ENCODE results near the gene SH3GLB1. TPM values are rescaled to one million over a fixed set of nuclear protein-coding genes. Genes with fewer than 3 reads are reported as not detected.

The SH3GLB1 gene
- total RNA-seq, 1 donor from 2014 or later, result 138 TPM

GRCh38 chr1:86773341-86774288 is 69.2 kb downstream of the SH3GLB1 start:
- TF ChIP-seq EZH2 (IDR thresholded peaks at IDR 0.05; ENCODE audit: insufficient read depth, low read length), result no peak
- no peak for TF ChIP-seq CTCF (IDR thresholded peaks at IDR 0.05; ENCODE audit: insufficient read depth, low read depth, low read length)
- Mint-ChIP-seq H3K4me1 (ENCODE audit: low read depth, unreplicated experiment) (peaks cover 39% of the 10 kb centered on the region), H3K36me3 (ENCODE audit: low read depth, unreplicated experiment) (no peaks in the 10 kb centered on the region), H3K27ac (ENCODE audit: unreplicated experiment) (peak overlapping the region; percentile 97), H3K9me3 (ENCODE audit: unreplicated experiment) (peaks cover 2% of the 10 kb centered on the region), H3K4me3 (ENCODE audit: unreplicated experiment) (peak overlapping the region; percentile 58), H3K27me3 (ENCODE audit: low read depth, unreplicated experiment) (no peaks in the 10 kb centered on the region)
- H3K4me2 ChIP-seq (ENCODE audit: low read length), result peak overlapping the region; percentile 81
- H3K27ac ChIP-seq (ENCODE audit: low read depth, low read length), result peak overlapping the region; percentile 70
- H3K36me3 ChIP-seq (ENCODE audit: insufficient read depth, low read length), result no peaks in the 10 kb centered on the region
- FAIRE-seq (peak; percentile 26), DNase-seq (ENCODE audit: low read depth) (no peak)
- peak overlapping the region; percentile 36 for H3K4me3 ChIP-seq (ENCODE audit: insufficient read depth, low read depth, low read length)
- no peaks in the 10 kb centered on the region for H3K9me3 ChIP-seq (ENCODE audit: insufficient read depth, low read depth, low read length)
- peak overlapping the region; percentile 16 for H2AFZ ChIP-seq (ENCODE audit: low read depth, low read length)
- no peaks in the 10 kb centered on the region for H4K20me1 ChIP-seq (ENCODE audit: insufficient read depth, low read length)
- H3K9ac ChIP-seq (ENCODE audit: low read length), result peak overlapping the region; percentile 57
- H3K79me2 ChIP-seq (ENCODE audit: insufficient read depth, low read length), result no peaks in the 10 kb centered on the region
- no peaks in the 10 kb centered on the region for H3K27me3 ChIP-seq (ENCODE audit: insufficient read depth, low read length)
- H3K4me1 ChIP-seq (ENCODE audit: insufficient read depth, low read length), result peaks cover 32% of the 10 kb centered on the region

GRCh38 chr1:86774305-86775295 is 70.2 kb downstream of the SH3GLB1 start:
- no peaks in the 10 kb centered on the region for H3K9me3 ChIP-seq (ENCODE audit: insufficient read depth, low read depth, low read length)
- Mint-ChIP-seq H3K27me3 (ENCODE audit: low read depth, unreplicated experiment) (no peaks in the 10 kb centered on the region), H3K36me3 (ENCODE audit: low read depth, unreplicated experiment) (no peaks in the 10 kb centered on the region), H3K4me3 (ENCODE audit: unreplicated experiment) (peak overlapping the region; percentile 58), H3K27ac (ENCODE audit: unreplicated experiment) (peak overlapping the region; percentile 97), H3K4me1 (ENCODE audit: low read depth, unreplicated experiment) (peaks cover 45% of the 10 kb centered on the region), H3K9me3 (ENCODE audit: unreplicated experiment) (peaks cover 2% of the 10 kb centered on the region)
- peaks cover 37% of the 10 kb centered on the region for H3K4me1 ChIP-seq (ENCODE audit: insufficient read depth, low read length)
- H3K27me3 ChIP-seq (ENCODE audit: insufficient read depth, low read length), result no peaks in the 10 kb centered on the region
- H2AFZ ChIP-seq (ENCODE audit: low read depth, low read length), result no peak overlapping the region
- no peak for TF ChIP-seq CTCF (IDR thresholded peaks at IDR 0.05; ENCODE audit: insufficient read depth, low read depth, low read length)
- no peak for TF ChIP-seq EZH2 (IDR thresholded peaks at IDR 0.05; ENCODE audit: insufficient read depth, low read length)
- H3K9ac ChIP-seq (ENCODE audit: low read length), result peak overlapping the region; percentile 57
- no peak for FAIRE-seq
- H3K4me3 ChIP-seq (ENCODE audit: insufficient read depth, low read depth, low read length), result peak overlapping the region; percentile 36
- peak overlapping the region; percentile 81 for H3K4me2 ChIP-seq (ENCODE audit: low read length)
- peak; percentile 89 for DNase-seq (ENCODE audit: low read depth)
- H4K20me1 ChIP-seq (ENCODE audit: insufficient read depth, low read length), result no peaks in the 10 kb centered on the region
- peak overlapping the region; percentile 70 for H3K27ac ChIP-seq (ENCODE audit: low read depth, low read length)
- no peaks in the 10 kb centered on the region for H3K79me2 ChIP-seq (ENCODE audit: insufficient read depth, low read length)
- no peaks in the 10 kb centered on the region for H3K36me3 ChIP-seq (ENCODE audit: insufficient read depth, low read length)
